HL-60 (cell line): ENCODE measurements around the gene OSBPL10.

Source experiments
- DNase-seq, 2 experiments: peaks; one replicate each; pipeline ENCODE4 v3.0.0-alpha.2; 2010 to 2020; ENCODE audit warnings: low read depth in 1 of 2, low spot score in 1 of 2
- H3K27ac ChIP-seq: fragments of 250-450 bp; sonication (Bioruptor Pico); replicated peaks from 2 replicates; pipeline ENCODE4 v1.5.1; 2020; ENCODE audit warnings: mild to moderate bottlenecking, moderate library complexity
- H3K27me3 ChIP-seq: fragments of 250-450 bp; sonication (Bioruptor Pico); 2 replicates; pipeline ENCODE4 v1.5.1; 2021; ENCODE audit warnings: mild to moderate bottlenecking, moderate library complexity; ENCODE audit not compliant: insufficient read depth, poor library complexity, severe bottlenecking
- H3K4me3 ChIP-seq: replicated peaks from 2 replicates; pipeline ENCODE4 v1.5.1; 2011; ENCODE audit warnings: mild to moderate bottlenecking, control low read depth, low read length; ENCODE audit not compliant: insufficient read depth
- GABPA ChIP-seq: IDR thresholded peaks from 2 replicates; pipeline ENCODE4 v1.6.1; 2012; ENCODE audit warnings: low read depth
- POLR2AphosphoS5 ChIP-seq: IDR thresholded peaks from 2 replicates; pipeline ENCODE4 v1.6.1; 2012; ENCODE audit warnings: low read depth
- SPI1 ChIP-seq: IDR thresholded peaks from 2 replicates; pipeline ENCODE4 v1.6.1; 2012; ENCODE audit warnings: low read depth, mild to moderate bottlenecking, borderline replicate concordance
- TF ChIP-seq, protein P1 (sequence below): IDR thresholded peaks from 2 replicates; pipeline ENCODE4 v1.6.1; 2012; ENCODE audit warnings: low read depth; ENCODE audit not compliant: insufficient replicate concordance
- TF ChIP-seq, protein P2 (sequence below): IDR thresholded peaks from one replicate; pipeline ENCODE4 v1.5.1; 2011; ENCODE audit warnings: low read length, control low read depth, inconsistent platforms; ENCODE audit not compliant: insufficient read depth

Gene OSBPL10

DNA sequence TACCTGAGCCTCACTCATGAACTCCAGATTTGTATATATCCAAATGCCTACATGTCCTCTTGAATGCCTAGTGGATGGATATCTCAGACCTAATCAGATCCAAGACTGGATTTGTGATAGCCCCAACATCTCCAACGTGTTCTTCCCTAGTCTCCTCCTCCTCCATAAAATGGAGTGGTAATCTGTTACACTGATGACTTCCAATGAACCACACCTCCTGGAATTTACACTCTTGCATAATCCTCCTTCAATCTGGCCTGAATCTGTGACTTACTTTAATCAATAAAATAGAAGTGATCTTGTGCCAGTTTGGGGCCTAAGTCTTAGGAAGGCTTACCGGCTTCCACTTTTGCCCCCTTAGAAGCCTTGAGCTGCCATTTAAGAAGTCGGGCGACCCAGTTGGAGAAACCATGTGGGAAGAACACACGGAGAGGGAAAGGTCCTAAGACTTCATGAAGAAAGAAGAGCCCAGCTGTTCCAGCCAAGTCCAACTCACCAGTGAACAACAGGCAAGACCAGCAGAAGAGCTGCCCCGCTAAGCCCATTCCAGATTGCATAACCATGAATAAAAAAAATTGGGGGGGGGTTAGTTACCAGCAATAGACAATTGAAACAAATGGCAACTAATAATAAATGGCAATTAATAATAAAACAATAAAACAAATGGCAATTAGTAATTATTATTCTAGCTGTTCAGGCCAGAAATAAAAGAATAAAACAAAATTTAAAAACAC lies 284.1 kb downstream of the OSBPL10 start:
- no peak overlapping the region for H3K27ac ChIP-seq
- TF ChIP-seq POLR2AphosphoS5, result no peak
- TF ChIP-seq GABPA, result no peak
- TF ChIP-seq, protein P1, sequence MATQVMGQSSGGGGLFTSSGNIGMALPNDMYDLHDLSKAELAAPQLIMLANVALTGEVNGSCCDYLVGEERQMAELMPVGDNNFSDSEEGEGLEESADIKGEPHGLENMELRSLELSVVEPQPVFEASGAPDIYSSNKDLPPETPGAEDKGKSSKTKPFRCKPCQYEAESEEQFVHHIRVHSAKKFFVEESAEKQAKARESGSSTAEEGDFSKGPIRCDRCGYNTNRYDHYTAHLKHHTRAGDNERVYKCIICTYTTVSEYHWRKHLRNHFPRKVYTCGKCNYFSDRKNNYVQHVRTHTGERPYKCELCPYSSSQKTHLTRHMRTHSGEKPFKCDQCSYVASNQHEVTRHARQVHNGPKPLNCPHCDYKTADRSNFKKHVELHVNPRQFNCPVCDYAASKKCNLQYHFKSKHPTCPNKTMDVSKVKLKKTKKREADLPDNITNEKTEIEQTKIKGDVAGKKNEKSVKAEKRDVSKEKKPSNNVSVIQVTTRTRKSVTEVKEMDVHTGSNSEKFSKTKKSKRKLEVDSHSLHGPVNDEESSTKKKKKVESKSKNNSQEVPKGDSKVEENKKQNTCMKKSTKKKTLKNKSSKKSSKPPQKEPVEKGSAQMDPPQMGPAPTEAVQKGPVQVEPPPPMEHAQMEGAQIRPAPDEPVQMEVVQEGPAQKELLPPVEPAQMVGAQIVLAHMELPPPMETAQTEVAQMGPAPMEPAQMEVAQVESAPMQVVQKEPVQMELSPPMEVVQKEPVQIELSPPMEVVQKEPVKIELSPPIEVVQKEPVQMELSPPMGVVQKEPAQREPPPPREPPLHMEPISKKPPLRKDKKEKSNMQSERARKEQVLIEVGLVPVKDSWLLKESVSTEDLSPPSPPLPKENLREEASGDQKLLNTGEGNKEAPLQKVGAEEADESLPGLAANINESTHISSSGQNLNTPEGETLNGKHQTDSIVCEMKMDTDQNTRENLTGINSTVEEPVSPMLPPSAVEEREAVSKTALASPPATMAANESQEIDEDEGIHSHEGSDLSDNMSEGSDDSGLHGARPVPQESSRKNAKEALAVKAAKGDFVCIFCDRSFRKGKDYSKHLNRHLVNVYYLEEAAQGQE, result no peak
- TF ChIP-seq, protein P2, sequence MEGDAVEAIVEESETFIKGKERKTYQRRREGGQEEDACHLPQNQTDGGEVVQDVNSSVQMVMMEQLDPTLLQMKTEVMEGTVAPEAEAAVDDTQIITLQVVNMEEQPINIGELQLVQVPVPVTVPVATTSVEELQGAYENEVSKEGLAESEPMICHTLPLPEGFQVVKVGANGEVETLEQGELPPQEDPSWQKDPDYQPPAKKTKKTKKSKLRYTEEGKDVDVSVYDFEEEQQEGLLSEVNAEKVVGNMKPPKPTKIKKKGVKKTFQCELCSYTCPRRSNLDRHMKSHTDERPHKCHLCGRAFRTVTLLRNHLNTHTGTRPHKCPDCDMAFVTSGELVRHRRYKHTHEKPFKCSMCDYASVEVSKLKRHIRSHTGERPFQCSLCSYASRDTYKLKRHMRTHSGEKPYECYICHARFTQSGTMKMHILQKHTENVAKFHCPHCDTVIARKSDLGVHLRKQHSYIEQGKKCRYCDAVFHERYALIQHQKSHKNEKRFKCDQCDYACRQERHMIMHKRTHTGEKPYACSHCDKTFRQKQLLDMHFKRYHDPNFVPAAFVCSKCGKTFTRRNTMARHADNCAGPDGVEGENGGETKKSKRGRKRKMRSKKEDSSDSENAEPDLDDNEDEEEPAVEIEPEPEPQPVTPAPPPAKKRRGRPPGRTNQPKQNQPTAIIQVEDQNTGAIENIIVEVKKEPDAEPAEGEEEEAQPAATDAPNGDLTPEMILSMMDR, result no peak
- no peak for TF ChIP-seq SPI1
- no peaks in the 10 kb centered on the region for H3K27me3 ChIP-seq
- no peak overlapping the region for H3K4me3 ChIP-seq
- no peak for DNase-seq

DNA sequence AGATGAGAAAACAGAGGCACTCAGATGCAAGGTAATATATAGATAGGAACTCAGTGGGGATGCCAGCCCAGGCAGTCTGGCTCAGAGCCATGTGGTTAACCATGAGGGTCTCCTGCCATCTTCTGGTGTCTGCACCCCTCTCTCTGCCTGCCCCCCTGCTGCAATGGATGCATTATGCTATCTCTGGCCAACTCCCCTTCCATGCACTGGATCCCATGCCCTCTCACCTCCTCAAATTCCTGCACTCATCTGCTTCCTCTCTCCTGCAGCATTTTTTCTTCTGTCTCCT lies 285.1 kb downstream of the OSBPL10 start:
- no peak for DNase-seq
- no peaks in the 10 kb centered on the region for H3K27me3 ChIP-seq
- TF ChIP-seq, protein P2, result no peak
- no peak for TF ChIP-seq POLR2AphosphoS5
- TF ChIP-seq GABPA, result no peak
- TF ChIP-seq, protein P1, result no peak
- no peak for TF ChIP-seq SPI1
- no peak overlapping the region for H3K4me3 ChIP-seq
- H3K27ac ChIP-seq, result no peak overlapping the region

DNA sequence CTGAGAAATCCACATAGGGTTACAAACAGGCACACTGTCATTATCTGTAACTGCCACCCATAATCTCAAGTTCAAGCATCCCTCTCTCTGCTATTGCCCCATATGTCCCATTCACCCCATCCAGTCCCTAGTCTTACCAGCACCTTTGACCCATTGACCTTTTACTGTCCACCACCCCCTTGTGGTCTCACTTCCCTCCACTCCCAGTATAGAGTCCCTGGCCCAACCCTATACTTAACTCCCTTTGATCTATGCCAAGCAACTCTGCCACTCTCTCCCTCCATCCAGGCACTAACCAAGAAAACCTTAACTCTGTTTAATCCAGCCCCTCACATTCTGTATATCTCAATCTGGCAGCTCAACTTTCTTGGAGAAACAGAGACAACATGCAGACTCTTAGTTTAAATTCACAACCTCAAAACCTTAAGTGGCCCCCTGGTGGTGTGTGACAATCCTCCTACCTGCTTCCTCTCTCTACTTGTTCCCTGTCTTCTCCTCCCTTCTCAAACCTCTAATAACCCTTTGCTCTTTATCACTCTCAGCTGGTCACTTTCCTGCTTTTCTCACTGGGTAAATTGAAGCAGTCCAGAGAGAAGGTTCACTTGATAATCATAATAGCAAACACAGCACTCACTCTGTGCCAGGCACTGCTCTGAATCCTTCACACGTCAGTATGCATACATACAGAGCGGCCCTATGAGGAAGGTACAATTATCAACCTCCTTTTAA lies 285.6 kb downstream of the OSBPL10 start:
- DNase-seq, result peak in 1 of 2 experiments; percentile 48
- Histone ChIP-seq H3K4me3 (no peak overlapping the region), H3K27ac (no peak overlapping the region), H3K27me3 (no peaks in the 10 kb centered on the region)
- no peak for TF ChIP-seq POLR2AphosphoS5
- TF ChIP-seq, protein P2, result peak; percentile 6
- no peak for TF ChIP-seq GABPA
- TF ChIP-seq, protein P1, result no peak
- peak; percentile 21; the same call in 1 of the 2 replicates for TF ChIP-seq SPI1
